CD8-positive, alpha-beta memory T cell (primary cell): ENCODE measurements around the gene M1AP. TPM values are rescaled to one million over a fixed set of nuclear protein-coding genes. Genes with fewer than 3 reads are reported as not detected.

Experiments used
- CTCF ChIA-PET: fragments of 350-600 bp; sonication (Branson Sonifier 250); formaldehyde crosslinking; loops from one replicate; lab custom pipeline; 2021; ENCODE audit warnings: antibody characterized with exemption; lab: Charles Lee
- POLR2A ChIA-PET: fragments of 350-600 bp; sonication (Branson Sonifier 250); formaldehyde crosslinking; loops from one replicate; lab custom pipeline; 2021; ENCODE audit warnings: antibody characterized with exemption; lab: Charles Lee
- DNase-seq, 5 donors: peaks; one replicate each; pipeline versions ENCODE4 v3.0.0 to v3.0.0-alpha.2; 2020 to 2022; ENCODE audit warnings: mixed read lengths in 1 of 5
- H3K27ac ChIP-seq: one replicate; pipeline ENCODE4 v1.7.0; 2013; ENCODE audit warnings: low read depth, mild to moderate bottlenecking, low read length, moderate library complexity
- H3K27me3 ChIP-seq: 2 replicates; pipeline ENCODE4 v1.7.0; 2013; ENCODE audit warnings: low read length, mild to moderate bottlenecking; ENCODE audit not compliant: insufficient read depth, poor library complexity, severe bottlenecking
- H3K36me3 ChIP-seq: 2 replicates; pipeline ENCODE4 v1.7.0; 2013; ENCODE audit warnings: mild to moderate bottlenecking, low read length, moderate library complexity; ENCODE audit not compliant: insufficient read depth
- H3K4me1 ChIP-seq: 2 replicates; pipeline ENCODE4 v1.7.0; 2013; ENCODE audit warnings: mild to moderate bottlenecking, low read length, moderate library complexity; ENCODE audit not compliant: insufficient read depth
- H3K4me3 ChIP-seq: 2 replicates; pipeline ENCODE4 v1.7.0; 2013; ENCODE audit warnings: mild to moderate bottlenecking, low read length
- H3K9me3 ChIP-seq: 2 replicates; pipeline ENCODE4 v1.7.0; 2013; ENCODE audit warnings: mild to moderate bottlenecking, low read length
- H3K27ac Mint-ChIP-seq, 8 donors: one replicate each; pipeline ENCODE4 v1.8.0; 2020 to 2021; ENCODE audit warnings: mixed read lengths in 8 of 8, mild to moderate bottlenecking in 6 of 8, inconsistent platforms in 3 of 8, moderate library complexity in 3 of 8
- H3K27me3 Mint-ChIP-seq, 2 donors: one replicate each; pipeline ENCODE4 v1.8.0; 2020 to 2021; ENCODE audit warnings: mixed read lengths in 2 of 2, mild to moderate bottlenecking in 1 of 2, moderate library complexity in 1 of 2
- H3K36me3 Mint-ChIP-seq, 3 donors: one replicate each; pipeline ENCODE4 v1.8.0; 2020 to 2021; ENCODE audit warnings: mixed read lengths in 3 of 3, inconsistent platforms in 1 of 3, mild to moderate bottlenecking in 1 of 3
- H3K4me1 Mint-ChIP-seq, 3 donors: one replicate each; pipeline ENCODE4 v1.8.0; 2020 to 2021; ENCODE audit warnings: mixed read lengths in 3 of 3, inconsistent platforms in 1 of 3, mild to moderate bottlenecking in 1 of 3
- H3K4me3 Mint-ChIP-seq, 7 donors: one replicate each; pipeline ENCODE4 v1.8.0; 2020 to 2021; ENCODE audit warnings: mixed read lengths in 7 of 7, mild to moderate bottlenecking in 6 of 7, moderate library complexity in 4 of 7, inconsistent platforms in 2 of 7
- H3K9me3 Mint-ChIP-seq, 5 donors: one replicate each; pipeline ENCODE4 v1.8.0; 2020 to 2022; ENCODE audit warnings: mixed read lengths in 5 of 5, mild to moderate bottlenecking in 3 of 5, moderate library complexity in 2 of 5, inconsistent platforms in 1 of 5
- polyA plus RNA-seq: library from polyadenylated mRNA; unstranded; fragments of 300-500 nt; fragmentation: Illumina TruSeq; gene quantifications from one replicate; pipeline ENCODE4 v1.2.3, GENCODE V29; 2021
- total RNA-seq, 2 experiments: library from RNA; stranded (reverse); gene quantifications; one replicate each; pipeline ENCODE4 v1.2.3, GENCODE V29; 2021

The M1AP gene
- total and polyA plus RNA-seq, 3 experiments from 2014 or later, result 0.39 TPM; not detected in 2

GRCh38 chr2:74529357-74530238, 118.5 kb downstream of the M1AP start, which contains the start of the genes AUP1 and HTRA2:
AUP1 (minus strand) TSS chr2:74529706; CDS start chr2:74529629, 77 bp downstream.
HTRA2 (plus strand) TSS chr2:74529933; CDS start chr2:74530007, 74 bp downstream.
- Histone ChIP-seq H3K4me3 (peak within 1 kb of the TSS; percentile 94), H3K4me1 (peaks cover 28% of the 10 kb centered on the region), H3K9me3 (no peaks in the 10 kb centered on the region), H3K36me3 (peaks cover 22% of the 10 kb centered on the region), H3K27me3 (no peaks in the 10 kb centered on the region), H3K27ac (peak within 1 kb of the TSS; percentile 86)
- Mint-ChIP-seq H3K27ac (peak within 1 kb of the TSS; percentile 51 to 98 (median 95)), H3K4me3 (peak within 1 kb of the TSS; percentile 87 to 97 (median 95)), H3K27me3 (peaks cover 0 to 2% of the 10 kb centered on the region in 2 donors), H3K9me3 (no peaks in the 10 kb centered on the region), H3K4me1 (peaks cover 32 to 44% (median 38%) of the 10 kb centered on the region in 3 donors), H3K36me3 (peaks cover 15 to 60% (median 17%) of the 10 kb centered on the region in 3 donors)
- ChIA-PET CTCF (interaction anchor here (0.8 to 5.1 kb wide), 8 partner anchors 10 to 351 kb away, joined by 3 to 42 read pairs (median 4); partner anchors contain the start of genes CCDC142, MOB1A and TTC31), POLR2A (interaction anchor here (0.6 to 1.9 kb wide), 10 partner anchors 17 to 351 kb away, joined by 3 to 12 read pairs (median 4); partner anchors contain the start of genes CCDC142, MOB1A, PCGF1 and TTC31)
- DNase-seq, result peak; percentile 79 to 89 (median 84)

- peaks cover 32 to 44% (median 38%) of the 10 kb centered on the region in 3 donors for H3K4me1 Mint-ChIP-seq
- no peaks in the 10 kb centered on the region for H3K9me3 Mint-ChIP-seq
- peaks cover 20% of the 10 kb centered on the region for H3K36me3 ChIP-seq
- H3K36me3 Mint-ChIP-seq, result peaks cover 15 to 58% (median 17%) of the 10 kb centered on the region in 3 donors
- DNase-seq, result no peak
- H3K4me3 ChIP-seq, result peak overlapping the region; percentile 94
- no peaks in the 10 kb centered on the region for H3K27me3 ChIP-seq
- peak overlapping the region; percentile 87 to 97 (median 95) for H3K4me3 Mint-ChIP-seq
- peak overlapping the region; percentile 86 for H3K27ac ChIP-seq
- H3K4me1 ChIP-seq, result peaks cover 28% of the 10 kb centered on the region
- H3K27me3 Mint-ChIP-seq, result peaks cover 0 to 2% of the 10 kb centered on the region in 2 donors
- peak overlapping the region; percentile 51 to 98 (median 95) for H3K27ac Mint-ChIP-seq
- ChIA-PET POLR2A (interaction anchor here (0.6 to 1.9 kb wide), 8 partner anchors 16 to 350 kb away, joined by 3 to 12 read pairs (median 4); partner anchors contain the start of genes CCDC142, INO80B, MOB1A and PCGF1), CTCF (interaction anchor here (0.9 to 5.1 kb wide), 5 partner anchors 10 to 74 kb away, joined by 3 to 42 read pairs (median 4); partner anchors contain the start of genes CCDC142 and TTC31)
- H3K9me3 ChIP-seq, result no peaks in the 10 kb centered on the region
Measured at GRCh38 chr2:74528600-74529356, 119.4 kb downstream of the M1AP start.

GRCh38 chr2:74527741-74528140, 120.4 kb downstream of the M1AP start:
- POLR2A ChIA-PET, result interaction anchor here (0.7 kb wide), 1 partner anchor 73 kb away, joined by 3 read pairs; the partner anchor contains the start of gene INO80B
- no peak overlapping the region for H3K4me3 ChIP-seq

GRCh38 chr2:74526649-74527230, 121.4 kb downstream of the M1AP start:
- peaks cover 25% of the 10 kb centered on the region for H3K4me1 ChIP-seq
- no peaks in the 10 kb centered on the region for H3K9me3 ChIP-seq
- peaks cover 12% of the 10 kb centered on the region for H3K36me3 ChIP-seq
- POLR2A ChIA-PET, result interaction anchor here (0.6 to 1.3 kb wide), 3 partner anchors 24 to 44 kb away, joined by 3 to 4 read pairs (median 3); partner anchors contain the start of genes CCDC142 and TTC31
- CTCF ChIA-PET, result interaction anchor here (0.8 to 1.7 kb wide), 3 partner anchors 23 to 29 kb away, joined by 3 to 5 read pairs (median 3); partner anchors contain the start of gene LBX2
- H3K9me3 Mint-ChIP-seq, result no peaks in the 10 kb centered on the region
- no peak overlapping the region for H3K4me3 ChIP-seq
- no peaks in the 10 kb centered on the region for H3K27me3 ChIP-seq
- peaks cover 15 to 41% (median 17%) of the 10 kb centered on the region in 3 donors for H3K36me3 Mint-ChIP-seq
- peaks cover 0 to 5% of the 10 kb centered on the region in 2 donors for H3K27me3 Mint-ChIP-seq
- peak overlapping the region in 2 of 7 donors; percentile 64 to 82 for H3K4me3 Mint-ChIP-seq
- H3K27ac Mint-ChIP-seq, result peak overlapping the region in 4 of 8 donors; percentile 12 to 61 (median 32)
- H3K27ac ChIP-seq, result no peak overlapping the region
- peaks cover 28 to 37% (median 32%) of the 10 kb centered on the region in 3 donors for H3K4me1 Mint-ChIP-seq
- DNase-seq, result no peak

More at GRCh38 chr2:74527741-74528140, 120.4 kb downstream of the M1AP start:
- no peak for DNase-seq
- H3K36me3 Mint-ChIP-seq, result peaks cover 15 to 50% (median 17%) of the 10 kb centered on the region in 3 donors
- peaks cover 32 to 44% (median 38%) of the 10 kb centered on the region in 3 donors for H3K4me1 Mint-ChIP-seq
- no peaks in the 10 kb centered on the region for H3K9me3 Mint-ChIP-seq
- Histone ChIP-seq H3K36me3 (peaks cover 16% of the 10 kb centered on the region), H3K27ac (no peak overlapping the region), H3K9me3 (no peaks in the 10 kb centered on the region), H3K4me1 (peaks cover 28% of the 10 kb centered on the region), H3K27me3 (no peaks in the 10 kb centered on the region)
- H3K27ac Mint-ChIP-seq, result peak overlapping the region in 3 of 8 donors; percentile 29 to 83 (median 51)
- peaks cover 0 to 2% of the 10 kb centered on the region in 2 donors for H3K27me3 Mint-ChIP-seq
- CTCF ChIA-PET, result interaction anchor here (1.3 to 1.7 kb wide), 2 partner anchors 28 to 73 kb away, joined by 3 to 5 read pairs; partner anchors contain the start of gene LBX2
- H3K4me3 Mint-ChIP-seq, result peak overlapping the region; percentile 74 to 97 (median 95)

- H3K27me3 ChIP-seq, result no peaks in the 10 kb centered on the region
- H3K4me3 Mint-ChIP-seq, result peak within 1 kb of the TSS in 2 of 7 donors; percentile 64 to 82
- ChIA-PET POLR2A (interaction anchor here (0.9 to 1.3 kb wide), 3 partner anchors 23 to 68 kb away, joined by 3 read pairs; partner anchors contain the start of genes CCDC142 and TTC31), CTCF (interaction anchor here (1.1 to 1.7 kb wide), 3 partner anchors 26 to 43 kb away, joined by 3 to 5 read pairs (median 4); partner anchors contain the start of genes CCDC142, LBX2 and TTC31)
- H3K9me3 Mint-ChIP-seq, result no peaks in the 10 kb centered on the region
- DNase-seq, result no peak
- H3K36me3 ChIP-seq, result peaks cover 12% of the 10 kb centered on the region
- H3K36me3 Mint-ChIP-seq, result peaks cover 15 to 39% (median 17%) of the 10 kb centered on the region in 3 donors
- peak within 1 kb of the TSS in 6 of 8 donors; percentile 12 to 71 (median 49) for H3K27ac Mint-ChIP-seq
- H3K4me3 ChIP-seq, result no peak within 1 kb of the TSS
- peaks cover 20 to 29% (median 24%) of the 10 kb centered on the region in 3 donors for H3K4me1 Mint-ChIP-seq
- peaks cover 17% of the 10 kb centered on the region for H3K4me1 ChIP-seq
- H3K27me3 Mint-ChIP-seq, result peaks cover 0 to 5% of the 10 kb centered on the region in 2 donors
- H3K9me3 ChIP-seq, result no peaks in the 10 kb centered on the region
- H3K27ac ChIP-seq, result no peak within 1 kb of the TSS
Measured at GRCh38 chr2:74525717-74526648, 122.1 kb downstream of the M1AP start, which contains the start of gene DQX1. DQX1 (minus strand) TSS chr2:74526231; CDS start chr2:74525729, 502 bp downstream.
